Mesenchymal stem cell (in vitro differentiated cells and primary cell): ENCODE results near the gene MAPK10.
A peak's percentile ranks its signal among the peaks of the same experiment; 100 is the strongest.

Experiments
- DNase-seq: peaks from one replicate; pipeline ENCODE4 v3.0.0-alpha.2; 2013
- H2AFZ ChIP-seq: one replicate; pipeline ENCODE4 v1.6.1; 2013; ENCODE audit warnings: low read depth, mild to moderate bottlenecking, control low read depth, inconsistent platforms, low read length, moderate library complexity
- H2AK5ac ChIP-seq: 2 replicates; pipeline ENCODE4 v1.6.1; 2013; ENCODE audit warnings: low read length, moderate library complexity, mild to moderate bottlenecking, inconsistent platforms; ENCODE audit not compliant: severe bottlenecking
- H2BK120ac ChIP-seq: one replicate; pipeline ENCODE4 v1.6.1; 2013; ENCODE audit warnings: low read depth, mild to moderate bottlenecking, inconsistent platforms, low read length, moderate library complexity
- H2BK12ac ChIP-seq, 2 experiments: one replicate each; pipeline ENCODE4 v1.6.1; 2013; ENCODE audit warnings: inconsistent platforms in 2 of 2, low read length in 2 of 2, mild to moderate bottlenecking in 2 of 2, moderate library complexity in 2 of 2, control low read depth in 1 of 2
- H2BK15ac ChIP-seq: one replicate; pipeline ENCODE4 v1.6.1; 2013; ENCODE audit warnings: mild to moderate bottlenecking, low read depth, inconsistent platforms; ENCODE audit not compliant: poor library complexity, severe bottlenecking
- H2BK5ac ChIP-seq: 2 replicates; pipeline ENCODE4 v1.6.1; 2013; ENCODE audit warnings: low read depth, mild to moderate bottlenecking, low read length, control low read depth, inconsistent platforms; ENCODE audit not compliant: poor library complexity, severe bottlenecking
- H3K14ac ChIP-seq, 2 experiments: one replicate each; pipeline ENCODE4 v1.6.1; 2013; ENCODE audit warnings: inconsistent platforms in 2 of 2, low read length in 2 of 2, control low read depth in 1 of 2, mild to moderate bottlenecking in 1 of 2, moderate library complexity in 1 of 2
- H3K18ac ChIP-seq, 2 experiments: one replicate each; pipeline ENCODE4 v1.6.1; 2013; ENCODE audit warnings: inconsistent platforms in 2 of 2, low read length in 2 of 2, control low read depth in 1 of 2, low read depth in 1 of 2, mild to moderate bottlenecking in 1 of 2
- H3K23ac ChIP-seq, 2 experiments: one replicate each; pipeline ENCODE4 v1.6.1; 2013; ENCODE audit warnings: inconsistent platforms in 2 of 2, low read length in 2 of 2, mild to moderate bottlenecking in 2 of 2, moderate library complexity in 2 of 2, control low read depth in 1 of 2
- H3K27ac ChIP-seq: 2 replicates; pipeline ENCODE4 v1.5.1; 2013; ENCODE audit warnings: mild to moderate bottlenecking, moderate library complexity, low read length, control low read depth, inconsistent platforms; ENCODE audit not compliant: poor library complexity, severe bottlenecking
- H3K27me3 ChIP-seq, 2 experiments: 2 replicates each; pipeline versions ENCODE4 v1.6.1 to v1.7.0; 2013; ENCODE audit warnings: low read length in 2 of 2, mild to moderate bottlenecking in 2 of 2, moderate library complexity in 2 of 2, control low read depth in 1 of 2, inconsistent platforms in 1 of 2; ENCODE audit not compliant: control insufficient read depth in 1 of 2, insufficient read depth in 1 of 2
- H3K36me3 ChIP-seq, 2 experiments: 2 replicates each; pipeline versions ENCODE4 v1.6.1 to v1.7.0; 2013; ENCODE audit warnings: low read length in 2 of 2, control low read depth in 1 of 2, inconsistent platforms in 1 of 2, low read depth in 1 of 2, mild to moderate bottlenecking in 1 of 2; ENCODE audit not compliant: insufficient read depth in 2 of 2, control insufficient read depth in 1 of 2
- H3K4ac ChIP-seq, 2 experiments: one replicate each; pipeline ENCODE4 v1.6.1; 2013; ENCODE audit warnings: inconsistent platforms in 2 of 2, low read length in 2 of 2, mild to moderate bottlenecking in 2 of 2, moderate library complexity in 2 of 2, control low read depth in 1 of 2, low read depth in 1 of 2
- H3K4me1 ChIP-seq: 2 replicates; pipeline ENCODE4 v1.6.1; 2013; ENCODE audit warnings: low read depth, low read length, control low read depth; ENCODE audit not compliant: control insufficient read depth, insufficient read depth
- H3K4me2 ChIP-seq: 2 replicates; pipeline ENCODE4 v1.6.1; 2013; ENCODE audit warnings: low read length, mild to moderate bottlenecking, inconsistent platforms; ENCODE audit not compliant: poor library complexity, severe bottlenecking
- H3K4me3 ChIP-seq, 2 experiments: 2 replicates each; pipeline versions ENCODE4 v1.5.1 to v1.7.0; 2013; ENCODE audit warnings: low read length in 2 of 2, mild to moderate bottlenecking in 2 of 2, control low read depth in 1 of 2, low read depth in 1 of 2; ENCODE audit not compliant: insufficient read depth in 1 of 2
- H3K79me1 ChIP-seq: replicated peaks from 2 replicates; pipeline ENCODE4 v1.6.1; 2013; ENCODE audit warnings: mild to moderate bottlenecking, control low read depth, low read length, inconsistent platforms; ENCODE audit not compliant: poor library complexity, severe bottlenecking
- H3K9ac ChIP-seq: 2 replicates; pipeline ENCODE4 v1.7.0; 2013; ENCODE audit warnings: mild to moderate bottlenecking, low read length, moderate library complexity
- H3K9me3 ChIP-seq: 2 replicates; pipeline ENCODE4 v1.7.0; 2013; ENCODE audit warnings: mild to moderate bottlenecking, low read length; ENCODE audit not compliant: control insufficient read depth
- H4K8ac ChIP-seq: one replicate; pipeline ENCODE4 v1.6.1; 2013; ENCODE audit warnings: inconsistent platforms, mild to moderate bottlenecking, low read length, moderate library complexity
- H4K91ac ChIP-seq: one replicate; pipeline ENCODE4 v1.6.1; 2013; ENCODE audit warnings: mild to moderate bottlenecking, low read length, inconsistent platforms
- WGBS: methylation state at CpG from one replicate; pipeline ENCODE4 v1.1.7; 2013; ENCODE audit warnings: mixed read lengths; 5-methylcytosine and 5-hydroxymethylcytosine counted together

The MAPK10 gene

DNA sequence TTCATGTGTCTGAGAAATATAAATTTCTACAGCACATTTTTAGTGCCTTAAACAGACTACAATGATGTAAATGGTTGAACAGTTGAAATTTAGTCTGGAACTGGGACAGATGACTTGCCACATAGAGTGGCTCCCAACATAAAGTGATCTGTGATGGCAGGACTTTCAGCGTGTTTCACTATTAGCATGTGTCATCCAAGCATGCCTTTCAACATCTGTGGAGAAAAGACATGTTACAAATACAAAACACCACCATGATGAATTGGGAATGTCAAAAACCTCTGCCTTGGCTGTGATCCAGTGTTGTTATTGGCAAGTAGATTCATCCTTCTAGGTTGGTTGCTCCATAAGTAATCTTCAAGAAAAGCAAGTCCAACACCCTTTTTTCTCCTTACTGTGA lies 348.7 kb downstream of the MAPK10 start:
- H3K36me3 ChIP-seq, result peaks cover 0 to 10% of the 10 kb centered on the region in 2 experiments
- H2AK5ac ChIP-seq, result no peak overlapping the region
- no peak overlapping the region for H3K4me3 ChIP-seq
- 75% methylated on average over 1 of the region's 1 CpG for WGBS
- H3K18ac ChIP-seq, result no peak overlapping the region
- no peak overlapping the region for H3K4me2 ChIP-seq
- H2BK12ac ChIP-seq, result no peak overlapping the region
- no peak overlapping the region for H4K8ac ChIP-seq
- no peak overlapping the region for H2BK5ac ChIP-seq
- H3K4ac ChIP-seq, result no peak overlapping the region
- H4K91ac ChIP-seq, result no peak overlapping the region
- no peaks in the 10 kb centered on the region for H3K79me1 ChIP-seq
- H3K27ac ChIP-seq, result no peak overlapping the region
- no peak overlapping the region for H3K14ac ChIP-seq
- no peak overlapping the region for H2BK120ac ChIP-seq
- H3K23ac ChIP-seq, result no peak overlapping the region
- H3K4me1 ChIP-seq, result peaks cover 2% of the 10 kb centered on the region
- peak; percentile 20 for DNase-seq
- no peak overlapping the region for H2BK15ac ChIP-seq
- no peak overlapping the region for H3K9ac ChIP-seq
- H3K9me3 ChIP-seq, result no peaks in the 10 kb centered on the region
- H2AFZ ChIP-seq, result no peak overlapping the region
- no peaks in the 10 kb centered on the region for H3K27me3 ChIP-seq

DNA sequence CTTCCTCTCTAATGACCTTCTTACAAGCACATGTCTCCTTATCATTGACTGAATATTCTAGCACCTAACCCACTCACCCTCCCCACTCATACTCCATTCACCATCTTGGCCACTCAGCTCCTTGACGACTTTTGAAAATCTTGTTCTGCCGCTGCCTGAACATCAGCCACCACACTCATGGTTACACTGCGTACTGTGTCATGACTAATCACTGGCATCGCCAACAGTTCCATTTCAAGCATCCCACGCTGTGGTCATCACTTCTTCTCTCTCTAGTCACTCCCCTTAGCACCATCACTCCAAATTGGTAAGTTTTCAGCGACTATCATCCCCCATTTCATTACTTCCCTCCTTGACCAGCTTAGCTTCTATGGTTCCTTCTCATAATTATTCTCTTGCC lies 352.8 kb downstream of the MAPK10 start:
- no peak overlapping the region for H3K23ac ChIP-seq
- no peak overlapping the region for H3K4me3 ChIP-seq
- no peak overlapping the region for H3K9ac ChIP-seq
- peaks cover 0 to 46% of the 10 kb centered on the region in 2 experiments for H3K36me3 ChIP-seq
- no peaks in the 10 kb centered on the region for H3K27me3 ChIP-seq
- no peak overlapping the region for H2BK12ac ChIP-seq
- H2BK5ac ChIP-seq, result no peak overlapping the region
- no peak overlapping the region for H4K91ac ChIP-seq
- no peak overlapping the region for H2BK15ac ChIP-seq
- no peak overlapping the region for H2BK120ac ChIP-seq
- H4K8ac ChIP-seq, result no peak overlapping the region
- H3K27ac ChIP-seq, result no peak overlapping the region
- no peak overlapping the region for H3K14ac ChIP-seq
- H2AFZ ChIP-seq, result no peak overlapping the region
- no peak overlapping the region for H3K4ac ChIP-seq
- H3K4me2 ChIP-seq, result no peak overlapping the region
- no peak overlapping the region for H2AK5ac ChIP-seq
- 96% methylated on average over 6 of the region's 6 CpGs for WGBS
- no peaks in the 10 kb centered on the region for H3K4me1 ChIP-seq
- H3K9me3 ChIP-seq, result no peaks in the 10 kb centered on the region
- no peak for DNase-seq
- no peak overlapping the region for H3K18ac ChIP-seq
- H3K79me1 ChIP-seq, result no peaks in the 10 kb centered on the region

DNA sequence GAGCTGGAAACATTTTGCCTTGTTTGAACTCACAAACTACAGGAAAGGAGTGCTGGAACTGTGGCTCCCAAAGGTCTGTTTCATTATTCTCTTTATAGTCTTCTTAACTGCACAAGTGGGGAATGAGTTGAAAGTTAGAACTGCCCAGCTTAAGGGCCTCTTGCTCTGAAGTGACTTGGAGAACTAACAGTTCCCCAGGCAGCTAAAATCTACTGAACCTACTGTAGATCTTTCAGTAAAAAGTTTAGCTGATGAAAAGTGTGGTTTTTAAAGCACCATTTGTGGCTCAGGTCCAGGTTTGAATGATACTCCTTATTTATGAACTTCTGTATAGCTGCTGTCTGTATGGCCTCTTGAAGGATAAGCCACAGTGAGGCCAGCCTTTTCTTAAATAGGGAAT lies 353.8 kb downstream of the MAPK10 start:
- H2BK15ac ChIP-seq, result no peak overlapping the region
- H3K27me3 ChIP-seq, result no peaks in the 10 kb centered on the region
- no peak for DNase-seq
- no peaks in the 10 kb centered on the region for H3K79me1 ChIP-seq
- no peak overlapping the region for H2BK120ac ChIP-seq
- H4K91ac ChIP-seq, result no peak overlapping the region
- H3K18ac ChIP-seq, result no peak overlapping the region
- no peaks in the 10 kb centered on the region for H3K4me1 ChIP-seq
- H3K14ac ChIP-seq, result no peak overlapping the region
- H2AK5ac ChIP-seq, result no peak overlapping the region
- H3K36me3 ChIP-seq, result peaks cover 0 to 55% of the 10 kb centered on the region in 2 experiments
- H3K23ac ChIP-seq, result no peak overlapping the region
- H3K4me3 ChIP-seq, result no peak overlapping the region
- H4K8ac ChIP-seq, result no peak overlapping the region
- H3K27ac ChIP-seq, result no peak overlapping the region
- no peaks in the 10 kb centered on the region for H3K9me3 ChIP-seq
- no peak overlapping the region for H3K9ac ChIP-seq
- H2AFZ ChIP-seq, result no peak overlapping the region
- H2BK5ac ChIP-seq, result no peak overlapping the region
- no peak overlapping the region for H2BK12ac ChIP-seq
- no peak overlapping the region for H3K4me2 ChIP-seq
- H3K4ac ChIP-seq, result no peak overlapping the region

GRCh38 chr4:86004030-86004429 lies 355.8 kb downstream of the MAPK10 start:
- no peak overlapping the region for H4K91ac ChIP-seq
- H3K79me1 ChIP-seq, result no peaks in the 10 kb centered on the region
- H3K27me3 ChIP-seq, result no peaks in the 10 kb centered on the region
- H2BK5ac ChIP-seq, result no peak overlapping the region
- 100% methylated on average over 1 of the region's 2 CpGs for WGBS
- no peak for DNase-seq
- no peak overlapping the region for H2BK120ac ChIP-seq
- H2AFZ ChIP-seq, result no peak overlapping the region
- H3K14ac ChIP-seq, result no peak overlapping the region
- no peak overlapping the region for H3K4me2 ChIP-seq
- no peak overlapping the region for H2AK5ac ChIP-seq
- H3K18ac ChIP-seq, result no peak overlapping the region
- H3K27ac ChIP-seq, result no peak overlapping the region
- no peak overlapping the region for H4K8ac ChIP-seq
- H3K23ac ChIP-seq, result no peak overlapping the region
- no peak overlapping the region for H3K4ac ChIP-seq
- H3K36me3 ChIP-seq, result peaks cover 0 to 66% of the 10 kb centered on the region in 2 experiments
- H3K9ac ChIP-seq, result no peak overlapping the region
- H3K4me1 ChIP-seq, result no peaks in the 10 kb centered on the region
- H3K4me3 ChIP-seq, result no peak overlapping the region
- H2BK12ac ChIP-seq, result no peak overlapping the region
- no peaks in the 10 kb centered on the region for H3K9me3 ChIP-seq
- H2BK15ac ChIP-seq, result no peak overlapping the region
